Measurements from ENCODE around the gene TMEM238L.

- TF ChIP-seq CTCF (IDR thresholded peaks at IDR 0.05) (no peak), POLR2A (IDR thresholded peaks at IDR 0.05) (no peak)
Measured at GRCh38 chr17:10803350-10803749, 549 bp downstream of the TMEM238L start.
